ENCODE data around the gene NKAIN1. TPM values are rescaled to one million over a fixed set of nuclear protein-coding genes. Genes with fewer than 3 reads are reported as not detected.
"Not testable (repeated sequence)": the region's sequence is repeated elsewhere in the genome, so short reads cannot be mapped to it uniquely, and the experiment has no call there.

NKAIN1 gene
- polyA plus RNA-seq (0.04 TPM in 1 of 3 replicates, not detected in the others), polyA minus RNA-seq (0.13 TPM in 1 of 3 replicates, not detected in the others)
- not detected for polyA plus RNA-seq (2011; ENCODE audit: low read depth)
- not detected in 2 replicates for polyA plus RNA-seq (2011; cell fraction: cytosol; rRNA removed)
- 0.04 TPM in 1 of 2 replicates, not detected in the other for polyA plus RNA-seq (2011; cell fraction: nucleus; rRNA removed)
- 0.10 TPM in 1 of 2 replicates, not detected in the other for polyA plus RNA-seq (2012; ENCODE audit: low replicate concordance)
- polyA minus RNA-seq (2011; cell fraction: cytosol; rRNA and poly(A)+ RNA removed), result not detected
- polyA minus RNA-seq (2011; cell fraction: nucleus; rRNA and poly(A)+ RNA removed), result not detected in 2 replicates

DNA sequence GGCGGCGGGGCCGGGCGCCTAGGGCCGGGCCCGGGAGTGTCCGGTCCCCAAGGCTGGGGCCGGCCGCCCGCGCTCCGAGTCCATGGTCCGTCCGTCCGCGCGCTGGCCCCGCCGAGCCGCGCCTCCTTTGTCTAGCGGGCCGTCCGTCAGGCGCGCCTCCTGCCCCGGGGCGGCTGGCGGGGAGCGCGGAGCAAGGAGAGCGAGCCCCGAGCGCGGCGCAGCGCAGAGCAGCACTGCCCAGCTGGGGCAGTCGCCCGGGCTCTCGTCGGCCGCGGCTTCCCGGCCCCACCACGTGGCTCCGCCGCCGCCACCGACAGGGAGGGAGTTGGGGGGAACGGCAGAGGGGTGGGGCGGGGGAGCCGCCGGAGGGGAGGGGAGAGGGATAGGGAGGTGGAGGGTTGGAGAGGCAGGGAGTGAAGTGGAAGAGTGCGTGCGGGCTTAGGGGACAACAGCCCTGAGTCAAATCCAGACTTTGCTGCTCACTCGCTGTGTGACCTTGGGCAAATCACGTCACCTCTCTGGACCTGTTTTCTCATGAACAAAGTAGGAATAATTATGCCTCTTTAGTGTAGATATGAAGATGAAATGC is at the start of gene NKAIN1:
NKAIN1 (minus strand) TSS at position 235 of the 589 bp plus-strand sequence. CDS start 340 bp downstream, outside the sequence.
- TF ChIP-seq, protein P1, sequence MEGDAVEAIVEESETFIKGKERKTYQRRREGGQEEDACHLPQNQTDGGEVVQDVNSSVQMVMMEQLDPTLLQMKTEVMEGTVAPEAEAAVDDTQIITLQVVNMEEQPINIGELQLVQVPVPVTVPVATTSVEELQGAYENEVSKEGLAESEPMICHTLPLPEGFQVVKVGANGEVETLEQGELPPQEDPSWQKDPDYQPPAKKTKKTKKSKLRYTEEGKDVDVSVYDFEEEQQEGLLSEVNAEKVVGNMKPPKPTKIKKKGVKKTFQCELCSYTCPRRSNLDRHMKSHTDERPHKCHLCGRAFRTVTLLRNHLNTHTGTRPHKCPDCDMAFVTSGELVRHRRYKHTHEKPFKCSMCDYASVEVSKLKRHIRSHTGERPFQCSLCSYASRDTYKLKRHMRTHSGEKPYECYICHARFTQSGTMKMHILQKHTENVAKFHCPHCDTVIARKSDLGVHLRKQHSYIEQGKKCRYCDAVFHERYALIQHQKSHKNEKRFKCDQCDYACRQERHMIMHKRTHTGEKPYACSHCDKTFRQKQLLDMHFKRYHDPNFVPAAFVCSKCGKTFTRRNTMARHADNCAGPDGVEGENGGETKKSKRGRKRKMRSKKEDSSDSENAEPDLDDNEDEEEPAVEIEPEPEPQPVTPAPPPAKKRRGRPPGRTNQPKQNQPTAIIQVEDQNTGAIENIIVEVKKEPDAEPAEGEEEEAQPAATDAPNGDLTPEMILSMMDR (optimal IDR thresholded peaks at IDR 0.05 in 1 of 3, IDR thresholded peaks at IDR 0.05 in 1 of 3, conservative IDR thresholded peaks at IDR 0.05 in 1 of 3; ENCODE audit: extremely low read depth in 1 of 3, insufficient read depth in 2 of 3, low read length in 3 of 3), result no peak
- TF ChIP-seq EZH2 (IDR thresholded peaks at IDR 0.05; ENCODE audit: low read length), result no peak
- peak within 1 kb of the TSS; percentile 58 for H3K4me2 ChIP-seq (ENCODE audit: control insufficient read depth, extremely low read depth, insufficient read depth, low read depth, low read length)
- H3K27ac ChIP-seq (ENCODE audit: control insufficient read depth, insufficient read depth, low read length), result no peak within 1 kb of the TSS
- FAIRE-seq (no peak), DNase-seq (ENCODE audit: low read depth, low spot score) (no peak)
- no peaks in the 10 kb centered on the region for H3K36me3 ChIP-seq (ENCODE audit: control insufficient read depth in 2 of 2, extremely low read depth in 1 of 2, insufficient read depth in 2 of 2, low read length in 2 of 2)
- H3K79me2 ChIP-seq (ENCODE audit: control insufficient read depth, insufficient read depth, low read length), result no peaks in the 10 kb centered on the region
- H3K4me3 ChIP-seq (ENCODE audit: control insufficient read depth in 2 of 3, extremely low read depth in 1 of 3, insufficient read depth in 2 of 3, low read depth in 1 of 3, low read length in 3 of 3), result peak within 1 kb of the TSS; percentile 0 to 43 (median 38)
- H4K20me1 ChIP-seq (ENCODE audit: control insufficient read depth, extremely low read depth, insufficient read depth, low read length), result peaks cover 3% of the 10 kb centered on the region
- no peak within 1 kb of the TSS for H3K9ac ChIP-seq (ENCODE audit: control insufficient read depth, extremely low read depth, insufficient read depth, low read length)
- no peaks in the 10 kb centered on the region for H3K4me1 ChIP-seq (ENCODE audit: control insufficient read depth, extremely low read depth, insufficient read depth, low read length)
- H2AFZ ChIP-seq (ENCODE audit: control insufficient read depth, low read length), result no peak within 1 kb of the TSS
- dilution Hi-C loops (cut with MboI; ENCODE audit: extremely low pct_ligation_motif_present, low sequenced_read_pairs), result no loop called here
- peaks cover 2% of the 10 kb centered on the region for H3K9me1 ChIP-seq (ENCODE audit: control insufficient read depth, extremely low read depth, insufficient read depth, low read length)
- no peaks in the 10 kb centered on the region for H3K9me3 ChIP-seq (ENCODE audit: control insufficient read depth, low read depth, low read length)
- peaks cover 52% of the 10 kb centered on the region for H3K27me3 ChIP-seq (ENCODE audit: control insufficient read depth, extremely low read depth, insufficient read depth, low read length)

DNA sequence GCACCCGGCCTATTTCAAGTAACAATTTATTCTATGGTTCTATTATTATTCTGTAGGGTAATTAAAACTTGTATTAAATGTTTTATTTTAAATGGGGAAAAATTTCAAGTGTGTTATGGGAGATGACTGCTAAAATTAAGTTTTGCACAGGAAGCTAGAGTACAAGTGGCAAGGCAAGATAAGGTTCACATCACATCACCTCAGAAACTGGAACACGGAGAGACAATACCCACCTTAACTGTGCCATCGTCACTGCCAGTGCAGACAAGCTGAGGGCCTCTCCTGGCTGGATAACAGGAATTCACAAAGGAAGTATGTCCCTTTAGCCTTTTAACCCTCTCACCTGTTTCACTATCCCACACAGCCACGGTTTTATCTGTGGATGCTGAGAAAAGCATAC is 49.3 kb upstream of the NKAIN1 start:
- dilution Hi-C loops (cut with MboI; ENCODE audit: extremely low pct_ligation_motif_present, low sequenced_read_pairs), result no loop called here
- H3K9ac ChIP-seq (ENCODE audit: control insufficient read depth, extremely low read depth, insufficient read depth, low read length), result no peak overlapping the region
- no peaks in the 10 kb centered on the region for H3K27me3 ChIP-seq (ENCODE audit: control insufficient read depth, extremely low read depth, insufficient read depth, low read length)
- no peak overlapping the region for H3K27ac ChIP-seq (ENCODE audit: control insufficient read depth, insufficient read depth, low read length)
- FAIRE-seq, result no peak
- H3K4me3 ChIP-seq (ENCODE audit: control insufficient read depth in 2 of 3, extremely low read depth in 1 of 3, insufficient read depth in 2 of 3, low read depth in 1 of 3, low read length in 3 of 3), result no peak overlapping the region
- H4K20me1 ChIP-seq (ENCODE audit: control insufficient read depth, extremely low read depth, insufficient read depth, low read length), result no peaks in the 10 kb centered on the region
- H3K79me2 ChIP-seq (ENCODE audit: control insufficient read depth, insufficient read depth, low read length), result peaks cover 3% of the 10 kb centered on the region
- H3K4me2 ChIP-seq (ENCODE audit: control insufficient read depth, extremely low read depth, insufficient read depth, low read depth, low read length), result no peak overlapping the region
- no peak for DNase-seq (ENCODE audit: low read depth, low spot score)
- no peaks in the 10 kb centered on the region for H3K4me1 ChIP-seq (ENCODE audit: control insufficient read depth, extremely low read depth, insufficient read depth, low read length)
- no peaks in the 10 kb centered on the region for H3K9me3 ChIP-seq (ENCODE audit: control insufficient read depth, low read depth, low read length)
- TF ChIP-seq EZH2 (IDR thresholded peaks at IDR 0.05; ENCODE audit: low read length), result no peak
- TF ChIP-seq, protein P1 (optimal IDR thresholded peaks at IDR 0.05 in 1 of 3, IDR thresholded peaks at IDR 0.05 in 1 of 3, conservative IDR thresholded peaks at IDR 0.05 in 1 of 3; ENCODE audit: extremely low read depth in 1 of 3, insufficient read depth in 2 of 3, low read length in 3 of 3), result no peak
- no peaks in the 10 kb centered on the region for H3K9me1 ChIP-seq (ENCODE audit: control insufficient read depth, extremely low read depth, insufficient read depth, low read length)
- H3K36me3 ChIP-seq (ENCODE audit: control insufficient read depth in 2 of 2, extremely low read depth in 1 of 2, insufficient read depth in 2 of 2, low read length in 2 of 2), result peaks cover 19 to 29% of the 10 kb centered on the region in 2 experiments
- H2AFZ ChIP-seq (ENCODE audit: control insufficient read depth, low read length), result no peak overlapping the region

DNA sequence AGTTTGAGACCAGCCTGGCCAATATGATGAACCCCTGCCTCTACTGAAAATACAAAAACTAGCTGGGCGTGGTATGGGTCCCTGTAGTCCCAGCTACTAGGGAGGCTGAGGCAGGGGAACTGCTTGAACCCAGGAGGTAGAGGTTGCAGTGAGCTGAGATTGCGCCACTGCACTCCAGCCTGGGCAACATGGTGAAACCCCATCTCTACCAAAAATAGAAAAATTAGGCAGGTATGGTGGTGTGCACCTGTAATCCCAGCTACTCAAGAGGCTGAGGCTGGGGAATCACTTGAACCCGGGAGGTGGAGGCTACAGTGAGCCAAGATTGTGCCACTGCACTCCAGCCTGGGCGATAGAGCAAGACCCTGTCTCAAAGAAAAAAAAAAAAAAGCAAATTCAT is 48.1 kb upstream of the NKAIN1 start:
- H3K9me3 ChIP-seq (ENCODE audit: control insufficient read depth, low read depth, low read length); dilution Hi-C loops (cut with MboI; ENCODE audit: extremely low pct_ligation_motif_present, low sequenced_read_pairs); H3K79me2 ChIP-seq (ENCODE audit: control insufficient read depth, insufficient read depth, low read length); H3K4me2 ChIP-seq (ENCODE audit: control insufficient read depth, extremely low read depth, insufficient read depth, low read depth, low read length); H3K9ac ChIP-seq (ENCODE audit: control insufficient read depth, extremely low read depth, insufficient read depth, low read length); H3K9me1 ChIP-seq (ENCODE audit: control insufficient read depth, extremely low read depth, insufficient read depth, low read length); H3K27ac ChIP-seq (ENCODE audit: control insufficient read depth, insufficient read depth, low read length); H3K4me1 ChIP-seq (ENCODE audit: control insufficient read depth, extremely low read depth, insufficient read depth, low read length); H3K4me3 ChIP-seq (ENCODE audit: control insufficient read depth in 2 of 3, extremely low read depth in 1 of 3, insufficient read depth in 2 of 3, low read depth in 1 of 3, low read length in 3 of 3); DNase-seq (ENCODE audit: low read depth, low spot score); H3K27me3 ChIP-seq (ENCODE audit: control insufficient read depth, extremely low read depth, insufficient read depth, low read length); FAIRE-seq; H4K20me1 ChIP-seq (ENCODE audit: control insufficient read depth, extremely low read depth, insufficient read depth, low read length); H2AFZ ChIP-seq (ENCODE audit: control insufficient read depth, low read length): not testable (repeated sequence)
- peaks cover 19 to 26% of the 10 kb centered on the region in 2 experiments for H3K36me3 ChIP-seq (ENCODE audit: control insufficient read depth in 2 of 2, extremely low read depth in 1 of 2, insufficient read depth in 2 of 2, low read length in 2 of 2)
